DND-41 (cell line): ENCODE results near the gene GTF3C1.

Source experiments
- ATAC-seq: fragments of 200-7000 bp; cut with Tn5 transposase; 3 replicates; pipeline ENCODE4 v1.9.1; 2021; ENCODE audit warnings: low read depth; ENCODE audit not compliant: insufficient read depth
- DNase-seq: peaks from one replicate; pipeline ENCODE4 v3.0.0-alpha.2; 2020
- H2AFZ ChIP-seq: 2 replicates; pipeline ENCODE4 v1.6.0; 2012; ENCODE audit warnings: low read depth, low read length
- H3K27ac ChIP-seq: 2 replicates; pipeline ENCODE4 v1.5.1; 2012; ENCODE audit warnings: low read length, inconsistent platforms
- H3K27me3 ChIP-seq: fragments of 200-600 bp; sonication (generic); 2 replicates; pipeline ENCODE4 v1.6.0; 2012; ENCODE audit warnings: low read length, mild to moderate bottlenecking, inconsistent platforms; ENCODE audit not compliant: insufficient read depth, poor library complexity
- H3K36me3 ChIP-seq: 2 replicates; pipeline ENCODE4 v1.5.1; 2012; ENCODE audit warnings: low read length, inconsistent platforms; ENCODE audit not compliant: insufficient read depth
- H3K4me1 ChIP-seq: 2 replicates; pipeline ENCODE4 v1.5.1; 2012; ENCODE audit warnings: mild to moderate bottlenecking, low read length; ENCODE audit not compliant: insufficient read depth
- H3K4me2 ChIP-seq: 2 replicates; pipeline ENCODE4 v1.6.0; 2012; ENCODE audit warnings: mild to moderate bottlenecking, moderate library complexity, low read length, inconsistent platforms; ENCODE audit not compliant: insufficient read depth
- H3K4me3 ChIP-seq, 2 experiments: fragments of 200-600 bp in 1 of 2; shearing (Covaris generic) in 1 of 2; 2 replicates each; pipeline ENCODE4 v1.5.1; 2012 to 2016; ENCODE audit warnings: inconsistent platforms in 2 of 2, low read length in 2 of 2, mild to moderate bottlenecking in 2 of 2, low read depth in 1 of 2, moderate library complexity in 1 of 2
- H3K79me2 ChIP-seq: 2 replicates; pipeline ENCODE4 v1.6.0; 2012; ENCODE audit warnings: low read length, inconsistent platforms; ENCODE audit not compliant: insufficient read depth
- H3K9ac ChIP-seq: 2 replicates; pipeline ENCODE4 v1.6.0; 2012; ENCODE audit warnings: low read depth, mild to moderate bottlenecking, inconsistent platforms, low read length, moderate library complexity
- H3K9me3 ChIP-seq: 2 replicates; pipeline ENCODE4 v1.5.1; 2012; ENCODE audit warnings: low read length, moderate library complexity, mild to moderate bottlenecking, inconsistent platforms; ENCODE audit not compliant: insufficient read depth, severe bottlenecking
- H4K20me1 ChIP-seq: 2 replicates; pipeline ENCODE4 v1.6.0; 2012; ENCODE audit warnings: low read length; ENCODE audit not compliant: insufficient read depth
- EZH2 ChIP-seq: IDR thresholded peaks from 3 replicates; pipeline ENCODE4 v1.6.1; 2012; ENCODE audit warnings: borderline replicate concordance, low read depth, mild to moderate bottlenecking, moderate library complexity, low read length, inconsistent platforms; ENCODE audit not compliant: severe bottlenecking
- TF ChIP-seq, protein P1 (sequence below): IDR thresholded peaks from 2 replicates; pipeline ENCODE4 v1.5.1; 2012; ENCODE audit warnings: borderline replicate concordance, low read length, moderate library complexity, mild to moderate bottlenecking; ENCODE audit not compliant: poor library complexity, severe bottlenecking; ENCODE audit errors: extremely low read depth

Gene GTF3C1

DNA sequence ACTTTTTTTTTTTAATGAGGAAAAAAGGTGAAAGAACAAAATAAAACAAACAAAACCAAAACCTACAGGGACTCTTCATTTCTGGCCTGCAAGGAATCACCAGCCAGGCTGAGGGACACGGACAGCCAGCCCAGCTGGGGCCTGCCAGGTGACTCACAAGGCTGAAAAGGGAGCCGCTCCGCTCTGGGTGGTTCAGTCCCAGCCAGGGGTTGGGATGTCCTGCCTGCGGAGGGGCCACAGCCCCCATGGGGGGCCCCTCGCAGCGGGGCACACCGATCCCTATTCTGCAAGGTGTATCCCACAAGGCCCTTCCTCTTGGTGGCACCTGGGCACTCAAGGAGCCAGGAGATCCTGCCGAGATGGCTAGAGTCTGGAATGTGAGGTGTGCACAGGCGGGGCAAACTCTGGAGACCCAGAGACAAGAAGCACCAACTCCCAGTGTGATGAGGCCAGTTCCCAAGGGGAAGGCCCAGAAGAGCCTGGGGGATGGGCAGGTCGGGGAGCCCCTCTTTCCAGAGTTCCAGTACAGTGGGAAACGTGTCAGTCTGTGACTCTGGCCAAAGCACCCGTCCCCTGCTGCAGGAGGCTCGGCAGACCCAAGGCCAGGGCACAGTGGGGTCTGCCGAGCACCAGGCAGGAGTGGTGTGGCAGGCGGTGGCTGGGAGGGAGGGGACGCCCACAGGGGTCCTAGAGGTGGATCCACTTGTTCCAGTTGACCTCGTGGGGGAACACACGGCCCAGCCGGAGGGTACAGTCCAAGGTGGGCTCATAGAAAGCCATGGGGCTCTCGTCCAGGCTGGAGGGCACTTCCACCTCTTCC lies 88.8 kb downstream of the GTF3C1 start:
- no peak overlapping the region for H3K4me2 ChIP-seq
- H3K79me2 ChIP-seq, result no peaks in the 10 kb centered on the region
- H3K4me3 ChIP-seq, result no peak overlapping the region
- H3K4me1 ChIP-seq, result peaks cover 7% of the 10 kb centered on the region
- no peak for ATAC-seq
- no peaks in the 10 kb centered on the region for H3K9me3 ChIP-seq
- no peaks in the 10 kb centered on the region for H3K27me3 ChIP-seq
- no peaks in the 10 kb centered on the region for H4K20me1 ChIP-seq
- H3K36me3 ChIP-seq, result peaks cover 52% of the 10 kb centered on the region
- TF ChIP-seq EZH2, result no peak
- TF ChIP-seq, protein P1, sequence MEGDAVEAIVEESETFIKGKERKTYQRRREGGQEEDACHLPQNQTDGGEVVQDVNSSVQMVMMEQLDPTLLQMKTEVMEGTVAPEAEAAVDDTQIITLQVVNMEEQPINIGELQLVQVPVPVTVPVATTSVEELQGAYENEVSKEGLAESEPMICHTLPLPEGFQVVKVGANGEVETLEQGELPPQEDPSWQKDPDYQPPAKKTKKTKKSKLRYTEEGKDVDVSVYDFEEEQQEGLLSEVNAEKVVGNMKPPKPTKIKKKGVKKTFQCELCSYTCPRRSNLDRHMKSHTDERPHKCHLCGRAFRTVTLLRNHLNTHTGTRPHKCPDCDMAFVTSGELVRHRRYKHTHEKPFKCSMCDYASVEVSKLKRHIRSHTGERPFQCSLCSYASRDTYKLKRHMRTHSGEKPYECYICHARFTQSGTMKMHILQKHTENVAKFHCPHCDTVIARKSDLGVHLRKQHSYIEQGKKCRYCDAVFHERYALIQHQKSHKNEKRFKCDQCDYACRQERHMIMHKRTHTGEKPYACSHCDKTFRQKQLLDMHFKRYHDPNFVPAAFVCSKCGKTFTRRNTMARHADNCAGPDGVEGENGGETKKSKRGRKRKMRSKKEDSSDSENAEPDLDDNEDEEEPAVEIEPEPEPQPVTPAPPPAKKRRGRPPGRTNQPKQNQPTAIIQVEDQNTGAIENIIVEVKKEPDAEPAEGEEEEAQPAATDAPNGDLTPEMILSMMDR, result no peak
- no peak overlapping the region for H3K9ac ChIP-seq
- H2AFZ ChIP-seq, result no peak overlapping the region
- DNase-seq, result no peak
- no peak overlapping the region for H3K27ac ChIP-seq

DNA sequence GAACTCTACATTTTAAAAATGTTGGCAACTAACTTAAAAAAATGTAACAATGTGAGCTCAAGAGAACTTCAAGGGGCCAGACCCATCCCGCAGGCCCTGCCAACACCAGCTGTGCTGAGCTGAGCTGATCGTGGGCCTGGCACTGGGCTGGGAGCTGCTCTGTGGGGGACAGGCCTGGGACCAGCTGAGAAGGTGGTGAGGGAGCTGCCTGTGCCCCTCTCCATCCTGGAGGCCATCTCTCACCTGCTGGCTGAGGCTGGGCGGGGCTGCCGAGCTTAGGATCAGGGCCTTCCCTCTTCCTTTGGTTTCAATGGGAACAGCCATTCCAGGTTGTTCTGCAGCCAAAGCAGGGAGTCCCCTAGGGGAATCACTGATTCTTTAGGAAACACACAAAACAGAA lies 89.5 kb downstream of the GTF3C1 start:
- no peaks in the 10 kb centered on the region for H4K20me1 ChIP-seq
- no peaks in the 10 kb centered on the region for H3K79me2 ChIP-seq
- no peaks in the 10 kb centered on the region for H3K27me3 ChIP-seq
- no peaks in the 10 kb centered on the region for H3K9me3 ChIP-seq
- H3K4me2 ChIP-seq, result no peak overlapping the region
- no peak overlapping the region for H2AFZ ChIP-seq
- DNase-seq (no peak), ATAC-seq (no peak)
- no peak for TF ChIP-seq EZH2
- TF ChIP-seq, protein P1, result no peak
- peaks cover 7% of the 10 kb centered on the region for H3K4me1 ChIP-seq
- H3K36me3 ChIP-seq, result peaks cover 46% of the 10 kb centered on the region
- no peak overlapping the region for H3K4me3 ChIP-seq
- H3K27ac ChIP-seq, result no peak overlapping the region
- H3K9ac ChIP-seq, result no peak overlapping the region

DNA sequence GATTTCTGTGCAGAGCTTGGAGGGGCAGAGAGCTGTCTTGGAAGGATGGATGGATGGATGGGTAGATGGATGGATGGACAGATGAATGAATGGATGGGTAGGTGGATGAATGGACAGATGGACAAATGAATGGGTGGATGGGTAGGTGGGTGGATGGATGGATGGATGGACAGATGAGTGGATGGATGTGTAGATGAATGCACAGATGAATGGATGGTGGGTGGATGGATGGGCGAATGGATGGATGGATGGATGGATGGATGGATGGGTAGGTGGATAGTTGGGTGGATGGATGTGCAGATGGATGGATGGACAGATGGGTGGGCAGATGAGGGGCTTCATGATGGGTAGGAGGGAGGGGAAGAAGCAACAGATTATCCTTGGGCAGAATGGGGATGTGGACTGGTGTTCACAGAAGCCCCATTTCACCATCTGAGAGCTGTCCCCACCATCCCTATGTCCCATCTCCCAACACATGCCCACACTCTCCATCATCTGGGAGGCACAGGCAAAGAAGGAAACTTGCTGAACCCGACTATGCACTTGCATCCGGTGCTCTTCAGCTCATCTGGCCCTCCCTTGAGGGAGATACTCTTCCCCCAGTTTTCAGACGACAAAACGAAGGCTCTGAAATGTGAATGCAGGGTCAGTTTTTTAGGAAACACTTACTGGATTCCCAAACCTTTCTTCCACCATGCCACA lies 90.6 kb downstream of the GTF3C1 start:
- Histone ChIP-seq H3K36me3 (peaks cover 35% of the 10 kb centered on the region), H3K27ac (no peak overlapping the region), H3K27me3 (no peaks in the 10 kb centered on the region), H4K20me1 (no peaks in the 10 kb centered on the region), H2AFZ (no peak overlapping the region), H3K79me2 (no peaks in the 10 kb centered on the region), H3K4me1 (peaks cover 7% of the 10 kb centered on the region), H3K4me2 (no peak overlapping the region), H3K4me3 (no peak overlapping the region), H3K9ac (no peak overlapping the region), H3K9me3 (no peaks in the 10 kb centered on the region)
- ATAC-seq, result no peak
- TF ChIP-seq, protein P1, result no peak
- TF ChIP-seq EZH2, result no peak
- DNase-seq, result no peak
